ENCODE results near the gene INS.

INS gene

GRCh38 chr11:2186669-2187279 lies 25.8 kb upstream of the INS start:
- no peak overlapping the region for H3K4me3 ChIP-seq (ENCODE audit: low read depth, low read length)
- DNase-seq (ENCODE audit: low read depth): peak; percentile 36
- peak; percentile 61 for TF ChIP-seq CTCF (conservative IDR thresholded peaks at IDR 0.05; ENCODE audit: low read depth, low read length)

GRCh38 chr11:2185324-2186085 lies 24.5 kb upstream of the INS start:
- DNase-seq (ENCODE audit: low read depth): no peak
- no peak for TF ChIP-seq CTCF (conservative IDR thresholded peaks at IDR 0.05; ENCODE audit: low read depth, low read length)
- no peak overlapping the region for H3K4me3 ChIP-seq (ENCODE audit: low read depth, low read length)

GRCh38 chr11:2182692-2183474 lies 21.9 kb upstream of the INS start:
- DNase-seq (ENCODE audit: low read depth): no peak
- H3K4me3 ChIP-seq (ENCODE audit: low read depth, low read length): no peak overlapping the region
- TF ChIP-seq CTCF (conservative IDR thresholded peaks at IDR 0.05; ENCODE audit: low read depth, low read length): no peak

- no peak for DNase-seq (ENCODE audit: low read depth)
- no peak overlapping the region for H3K4me3 ChIP-seq (ENCODE audit: low read depth, low read length)
- TF ChIP-seq CTCF (conservative IDR thresholded peaks at IDR 0.05; ENCODE audit: low read depth, low read length): no peak
Measured at GRCh38 chr11:2182075-2182474, 21.1 kb upstream of the INS start.

GRCh38 chr11:2180789-2181370 lies 19.9 kb upstream of the INS start:
- no peak for DNase-seq (ENCODE audit: low read depth)
- TF ChIP-seq CTCF (conservative IDR thresholded peaks at IDR 0.05; ENCODE audit: low read depth, low read length): no peak
- H3K4me3 ChIP-seq (ENCODE audit: low read depth, low read length): no peak overlapping the region

- no peak overlapping the region for H3K4me3 ChIP-seq (ENCODE audit: low read depth, low read length)
- DNase-seq (ENCODE audit: low read depth): no peak
- no peak for TF ChIP-seq CTCF (conservative IDR thresholded peaks at IDR 0.05; ENCODE audit: low read depth, low read length)
Measured at GRCh38 chr11:2180347-2180746, 19.3 kb upstream of the INS start.

All from choroid plexus epithelial cell (primary cell).